Smooth muscle cell (in vitro differentiated cells): ENCODE results near the gene GK. TPM values are rescaled to one million over a fixed set of nuclear protein-coding genes. Genes with fewer than 3 reads are reported as not detected.

Experiments used
- DNase-seq: peaks from one replicate; lab custom pipeline; 2025; ENCODE audit not compliant: unreplicated experiment; lab: John Stamatoyannopoulos, UW
- H2AFZ ChIP-seq: fragments of 200-600 bp; sonication (generic); 2 replicates; pipeline ENCODE4 v1.6.0; 2016; ENCODE audit warnings: antibody characterized with exemption, low read depth, mild to moderate bottlenecking
- H3F3A ChIP-seq: fragments of 200-600 bp; sonication (generic); 2 replicates; pipeline ENCODE4 v1.6.0; 2017; ENCODE audit warnings: antibody characterized with exemption, low read depth
- H3K27ac ChIP-seq: fragments of 200-600 bp; sonication (generic); 2 replicates; pipeline ENCODE4 v1.5.1; 2016; ENCODE audit warnings: low read depth, mild to moderate bottlenecking
- H3K27me3 ChIP-seq: fragments of 200-600 bp; sonication (generic); 2 replicates; pipeline ENCODE4 v1.6.1; 2016; ENCODE audit warnings: low read depth, mild to moderate bottlenecking
- H3K36me3 ChIP-seq: fragments of 200-600 bp; sonication (generic); 2 replicates; pipeline ENCODE4 v1.5.1; 2016; ENCODE audit warnings: low read depth
- H3K4me1 ChIP-seq: fragments of 200-600 bp; sonication (generic); 2 replicates; pipeline ENCODE4 v1.5.1; 2016; ENCODE audit warnings: low read depth
- H3K4me2 ChIP-seq: fragments of 200-600 bp; sonication (generic); 2 replicates; pipeline ENCODE4 v1.6.0; 2016; ENCODE audit warnings: mild to moderate bottlenecking
- H3K4me3 ChIP-seq: fragments of 200-600 bp; sonication (generic); 2 replicates; pipeline ENCODE4 v1.5.1; 2016; ENCODE audit warnings: mild to moderate bottlenecking
- H3K79me2 ChIP-seq: fragments of 200-600 bp; sonication (generic); 2 replicates; pipeline ENCODE4 v1.6.0; 2016; ENCODE audit warnings: low read depth, mild to moderate bottlenecking
- H3K9ac ChIP-seq: fragments of 200-600 bp; sonication (generic); 2 replicates; pipeline ENCODE4 v1.6.0; 2016; ENCODE audit warnings: low read depth
- H3K9me3 ChIP-seq: fragments of 200-600 bp; sonication (generic); replicated peaks from 2 replicates; pipeline ENCODE4 v1.5.1; 2016; ENCODE audit warnings: low read depth
- H4K20me1 ChIP-seq: fragments of 200-600 bp; sonication (generic); 2 replicates; pipeline ENCODE4 v1.6.0; 2016; ENCODE audit warnings: low read depth
- CTCF ChIP-seq: fragments of 200-600 bp; sonication (generic); IDR thresholded peaks from 2 replicates; pipeline ENCODE4 v1.5.1; 2017; ENCODE audit warnings: borderline replicate concordance, mild to moderate bottlenecking, antibody characterized with exemption; ENCODE audit not compliant: insufficient read depth, poor library complexity, severe bottlenecking
- WGBS: methylation state at CpG from one replicate; pipeline ENCODE4 v1.1.7; 2016; ENCODE audit warnings: low lambda C conversion rate; 5-methylcytosine and 5-hydroxymethylcytosine counted together
- polyA plus RNA-seq: library from polyadenylated mRNA; unstranded; fragments of >200 nt; fragmentation: Nextera tagmentation; extraction: Ambion mirVana; gene quantifications from 2 replicates; pipeline ENCODE4 v1.2.1, GENCODE V29; 2016
- total RNA-seq: library from RNA; depleted of rRNA; stranded (reverse); fragments of >200 nt; gene quantifications from 2 replicates; pipeline ENCODE4 v1.2.3, GENCODE V29; 2014

Gene GK
- total and polyA plus RNA-seq, 2 experiments from 2014 or later: 4.5 to 5.8 TPM

- H3K36me3 ChIP-seq: no peaks in the 10 kb centered on the region
- H3K27me3 ChIP-seq: no peaks in the 10 kb centered on the region
- no peak overlapping the region for H2AFZ ChIP-seq
- H3K4me2 ChIP-seq: no peak overlapping the region
- 70% methylated on average over 3 of the region's 3 CpGs for WGBS
- peaks cover 2% of the 10 kb centered on the region for H3K4me1 ChIP-seq
- H4K20me1 ChIP-seq: no peaks in the 10 kb centered on the region
- no peaks in the 10 kb centered on the region for H3F3A ChIP-seq
- H3K9ac ChIP-seq: no peak overlapping the region
- no peaks in the 10 kb centered on the region for H3K9me3 ChIP-seq
- H3K79me2 ChIP-seq: no peaks in the 10 kb centered on the region
- no peak for TF ChIP-seq CTCF
- DNase-seq: no peak
- H3K4me3 ChIP-seq: no peak overlapping the region
- H3K27ac ChIP-seq: no peak overlapping the region
Observed at GRCh38 chrX:30741545-30741944, 88.3 kb downstream of the GK start.

- H2AFZ ChIP-seq: no peak overlapping the region
- no peaks in the 10 kb centered on the region for H3K36me3 ChIP-seq
- no peak overlapping the region for H3K4me3 ChIP-seq
- H3K9me3 ChIP-seq: no peaks in the 10 kb centered on the region
- no peak overlapping the region for H3K4me2 ChIP-seq
- H3K27ac ChIP-seq: no peak overlapping the region
- H4K20me1 ChIP-seq: no peaks in the 10 kb centered on the region
- H3K9ac ChIP-seq: no peak overlapping the region
- no peaks in the 10 kb centered on the region for H3K27me3 ChIP-seq
- DNase-seq: no peak
- H3K4me1 ChIP-seq: no peaks in the 10 kb centered on the region
- H3K79me2 ChIP-seq: no peaks in the 10 kb centered on the region
- H3F3A ChIP-seq: no peaks in the 10 kb centered on the region
- no peak for TF ChIP-seq CTCF
- 85% methylated on average over 11 of the region's 11 CpGs for WGBS
Observed at GRCh38 chrX:30748342-30748960, 95.2 kb downstream of the GK start.

- no peaks in the 10 kb centered on the region for H3K36me3 ChIP-seq
- 71% methylated on average over 3 of the region's 3 CpGs for WGBS
Observed at GRCh38 chrX:30751497-30751896, 98.3 kb downstream of the GK start.

More at GRCh38 chrX:30751497-30751896, 98.3 kb downstream of the GK start:
- Histone ChIP-seq H3K4me2 (no peak overlapping the region), H3K9me3 (no peaks in the 10 kb centered on the region), H4K20me1 (no peaks in the 10 kb centered on the region), H2AFZ (no peak overlapping the region), H3K27ac (no peak overlapping the region), H3K4me1 (no peaks in the 10 kb centered on the region), H3K79me2 (no peaks in the 10 kb centered on the region), H3K27me3 (no peaks in the 10 kb centered on the region), H3F3A (no peaks in the 10 kb centered on the region), H3K4me3 (no peak overlapping the region), H3K9ac (no peak overlapping the region)
- DNase-seq: no peak
- TF ChIP-seq CTCF: no peak
